NB4 (cell line): ENCODE measurements around the gene DPEP3.
A peak's percentile ranks its signal among the peaks of the same experiment; 100 is the strongest.
"Not testable (repeated sequence)": the region's sequence is repeated elsewhere in the genome, so short reads cannot be mapped to it uniquely, and the experiment has no call there.

Experiments used
- DNase-seq: peaks from one replicate; pipeline ENCODE4 v3.0.0; 2010; ENCODE audit warnings: low read depth
- H3K4me3 ChIP-seq: one replicate; pipeline ENCODE4 v1.5.1; 2011; ENCODE audit warnings: mild to moderate bottlenecking, low read depth, low read length, moderate library complexity
- CTCF ChIP-seq: IDR thresholded peaks from one replicate; pipeline ENCODE4 v1.5.1; 2012; ENCODE audit warnings: low read depth, low read length
- MAX ChIP-seq: IDR thresholded peaks from 2 replicates; pipeline ENCODE4 v1.6.1; 2011; ENCODE audit warnings: low read depth, low read length
- MYC ChIP-seq: IDR thresholded peaks from 2 replicates; pipeline ENCODE4 v1.6.1; 2011; ENCODE audit warnings: low read depth, low read length
- POLR2A ChIP-seq: IDR thresholded peaks from 2 replicates; pipeline ENCODE4 v1.6.1; 2011; ENCODE audit warnings: mild to moderate bottlenecking; ENCODE audit not compliant: insufficient read length; ENCODE audit errors: extremely low read depth

Gene DPEP3

GRCh38 chr16:68005211-68005610 lies 24.9 kb upstream of the DPEP3 start:
- H3K4me3 ChIP-seq, result no peak overlapping the region
- TF ChIP-seq MAX (no peak), CTCF (no peak)
- no peak for DNase-seq

- DNase-seq, result no peak
- no peak overlapping the region for H3K4me3 ChIP-seq
- TF ChIP-seq CTCF (no peak), MYC (no peak), MAX (no peak), POLR2A (no peak)
Measured at GRCh38 chr16:68003031-68003430, 22.7 kb upstream of the DPEP3 start.

- H3K4me3 ChIP-seq, result no peak overlapping the region
- TF ChIP-seq MAX (no peak), POLR2A (no peak)
- no peak for DNase-seq
Measured at GRCh38 chr16:68000450-68000849, 20.2 kb upstream of the DPEP3 start.

GRCh38 chr16:67999985-68000384 lies 19.7 kb upstream of the DPEP3 start:
- TF ChIP-seq MAX (no peak), POLR2A (no peak), MYC (no peak), CTCF (no peak)
- peak; percentile 74 for DNase-seq
- H3K4me3 ChIP-seq, result no peak overlapping the region

GRCh38 chr16:67998779-67999688 lies 18.7 kb upstream of the DPEP3 start, which contains the start of gene DPEP2:
TSS of gene DPEP2 (minus strand) at chr16:67999484. CDS start at chr16:67993212, 6,272 bp downstream.
- peak; percentile 93 for DNase-seq
- TF ChIP-seq MYC (peak; percentile 82), POLR2A (peak; percentile 43), MAX (peak; percentile 85)
- peak within 1 kb of the TSS; percentile 52 for H3K4me3 ChIP-seq

GRCh38 chr16:67998231-67998778 lies 18.0 kb upstream of the DPEP3 start:
- DNase-seq, H3K4me3 ChIP-seq: not testable (repeated sequence)

- H3K4me3 ChIP-seq, result no peak overlapping the region
- no peak for DNase-seq
- no peak for TF ChIP-seq POLR2A
Measured at GRCh38 chr16:67996666-67997065, 16.4 kb upstream of the DPEP3 start.

GRCh38 chr16:67995423-67995822 lies 15.1 kb upstream of the DPEP3 start:
- TF ChIP-seq MAX (no peak), CTCF (no peak), MYC (no peak), POLR2A (no peak)
- DNase-seq, result peak; percentile 64
- H3K4me3 ChIP-seq, result no peak overlapping the region

GRCh38 chr16:67994040-67994408 lies 13.7 kb upstream of the DPEP3 start:
- H3K4me3 ChIP-seq, DNase-seq: not testable (repeated sequence)
